GM12878 (cell line): ENCODE measurements around the gene CDK2. TPM values are rescaled to one million over a fixed set of nuclear protein-coding genes. Genes with fewer than 3 reads are reported as not detected.

Source experiments
- ATF2 ChIP-seq: IDR thresholded peaks from 2 replicates; pipeline ENCODE4 v1.6.1; 2012; ENCODE audit warnings: low read length, inconsistent platforms
- BCL11A ChIP-seq: IDR thresholded peaks from 2 replicates; pipeline ENCODE4 v1.6.1; 2011; ENCODE audit warnings: low read depth, low read length
- BHLHE40 ChIP-seq, 2 experiments: fragments of 450-650 bp in 1 of 2; IDR thresholded peaks; 2 replicates each; pipeline ENCODE4 v1.6.1; 2011 to 2017; ENCODE audit warnings: low read depth in 2 of 2, borderline replicate concordance in 1 of 2, improper control_type of control experiment in 1 of 2, low read length in 1 of 2, mild to moderate bottlenecking in 1 of 2
- CTCF ChIP-seq, 3 experiments: IDR thresholded peaks in 2 of 3; conservative IDR thresholded peaks in 1 of 3; 2 replicates each; pipeline ENCODE4 v1.5.1; 2011; ENCODE audit warnings: low read depth in 3 of 3, low read length in 3 of 3, mild to moderate bottlenecking in 3 of 3, control low read depth in 2 of 3, moderate library complexity in 2 of 3, inconsistent platforms in 1 of 3, mixed read lengths in 1 of 3; ENCODE audit not compliant: control insufficient read depth in 2 of 3, insufficient read depth in 1 of 3; ENCODE audit errors: extremely low read depth in 1 of 3
- EGR1 ChIP-seq, 2 experiments: IDR thresholded peaks; 1 replicate in 1 of 2; 2 replicates in 1 of 2; pipeline ENCODE4 v1.6.1; 2011 to 2012; ENCODE audit warnings: low read depth in 2 of 2, low read length in 2 of 2, borderline replicate concordance in 1 of 2, mild to moderate bottlenecking in 1 of 2, moderate library complexity in 1 of 2
- ETV6 ChIP-seq, 2 experiments: fragments of 450-650 bp in 1 of 2; IDR thresholded peaks in 1 of 2; conservative IDR thresholded peaks in 1 of 2; 2 replicates each; pipeline ENCODE4 v1.6.1; 2014; ENCODE audit warnings: antibody characterized with exemption in 1 of 2, borderline replicate concordance in 1 of 2, low read depth in 1 of 2, mild to moderate bottlenecking in 1 of 2, moderate library complexity in 1 of 2
- HDAC2 ChIP-seq: fragments of 200-600 bp; sonication (generic); IDR thresholded peaks from 2 replicates; pipeline ENCODE4 v1.6.1; 2017
- JUNB ChIP-seq: IDR thresholded peaks from 2 replicates; pipeline ENCODE4 v1.6.1; 2016; ENCODE audit warnings: antibody characterized with exemption, mild to moderate bottlenecking
- NFYA ChIP-seq: IDR thresholded peaks from 2 replicates; pipeline ENCODE4 v1.6.1; 2011; ENCODE audit warnings: low read depth, mild to moderate bottlenecking, low read length, improper control_type of control experiment, borderline replicate concordance
- PAX5 ChIP-seq: IDR thresholded peaks from 2 replicates; pipeline ENCODE4 v1.6.1; 2011; ENCODE audit warnings: low read depth, low read length, borderline replicate concordance
- STAT3 ChIP-seq: IDR thresholded peaks from 2 replicates; pipeline ENCODE4 v1.6.1; 2011; ENCODE audit warnings: low read depth, low read length, improper control_type of control experiment
- ZSCAN29 ChIP-seq: fragments of 450-650 bp; IDR thresholded peaks from 2 replicates; pipeline ENCODE4 v1.6.1; 2017; ENCODE audit warnings: mild to moderate bottlenecking, moderate library complexity
- polyA plus RNA-seq, 11 experiments: library from polyadenylated mRNA; depleted of rRNA in 4 of 11; unstranded in 6 of 11; stranded (reverse) in 5 of 11; fragments of >200 nt; fragmentation: Nextera tagmentation in 4 of 11; fragmentation: Illumina TruSeq in 1 of 11; extraction: Ambion mirVana in 4 of 11; extraction: Trizol in 1 of 11; gene quantifications; 1 replicate in 1 of 11; 2 replicates in 10 of 11; pipeline versions ENCODE4 v1.2.1 to v1.2.3, GENCODE V29; 2011 to 2016; ENCODE audit warnings: inconsistent platforms in 2 of 11, missing spikeins in 2 of 11, low read depth in 1 of 11
- total RNA-seq, 4 experiments: library from RNA; depleted of rRNA in 3 of 4; stranded (reverse); fragments of >200 nt in 3 of 4; fragmentation: Illumina TruSeq in 1 of 4; extraction: Trizol in 1 of 4; gene quantifications; 2 replicates each; pipeline versions ENCODE4 v1.2.1 to v1.2.3, GENCODE V29; 2013 to 2021
- TF ChIP-seq, protein P1 (sequence below): IDR thresholded peaks from 2 replicates; pipeline ENCODE4 v1.6.1; 2011; ENCODE audit warnings: borderline replicate concordance, low read depth, mild to moderate bottlenecking, moderate library complexity, mixed read lengths, low read length; ENCODE audit not compliant: insufficient read depth; ENCODE audit errors: extremely low read length
- TF ChIP-seq, protein P2 (sequence below): fragments of 150-350 bp; IDR thresholded peaks from 2 replicates; pipeline ENCODE4 v1.6.1; 2016; ENCODE audit warnings: low read depth, low read length
- TF ChIP-seq, protein P3 (sequence below): IDR thresholded peaks from 2 replicates; pipeline ENCODE4 v1.6.1; 2012; ENCODE audit warnings: mild to moderate bottlenecking, low read depth, low read length

Gene CDK2
- total and polyA plus RNA-seq, 10 of the 15 experiments (the other 5 are each of a cell fraction or from before 2014, with no cell fraction given) = 13.1 to 138 (median 82.2) TPM

GRCh38 chr12:55927588-55928502, 38.8 kb upstream of the CDK2 start, which contains the start of gene PYM1 (continued):
- TF ChIP-seq, protein P1, sequence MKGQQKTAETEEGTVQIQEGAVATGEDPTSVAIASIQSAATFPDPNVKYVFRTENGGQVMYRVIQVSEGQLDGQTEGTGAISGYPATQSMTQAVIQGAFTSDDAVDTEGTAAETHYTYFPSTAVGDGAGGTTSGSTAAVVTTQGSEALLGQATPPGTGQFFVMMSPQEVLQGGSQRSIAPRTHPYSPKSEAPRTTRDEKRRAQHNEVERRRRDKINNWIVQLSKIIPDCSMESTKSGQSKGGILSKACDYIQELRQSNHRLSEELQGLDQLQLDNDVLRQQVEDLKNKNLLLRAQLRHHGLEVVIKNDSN = no peak
- TF ChIP-seq NFYA = no peak
- TF ChIP-seq, protein P2, sequence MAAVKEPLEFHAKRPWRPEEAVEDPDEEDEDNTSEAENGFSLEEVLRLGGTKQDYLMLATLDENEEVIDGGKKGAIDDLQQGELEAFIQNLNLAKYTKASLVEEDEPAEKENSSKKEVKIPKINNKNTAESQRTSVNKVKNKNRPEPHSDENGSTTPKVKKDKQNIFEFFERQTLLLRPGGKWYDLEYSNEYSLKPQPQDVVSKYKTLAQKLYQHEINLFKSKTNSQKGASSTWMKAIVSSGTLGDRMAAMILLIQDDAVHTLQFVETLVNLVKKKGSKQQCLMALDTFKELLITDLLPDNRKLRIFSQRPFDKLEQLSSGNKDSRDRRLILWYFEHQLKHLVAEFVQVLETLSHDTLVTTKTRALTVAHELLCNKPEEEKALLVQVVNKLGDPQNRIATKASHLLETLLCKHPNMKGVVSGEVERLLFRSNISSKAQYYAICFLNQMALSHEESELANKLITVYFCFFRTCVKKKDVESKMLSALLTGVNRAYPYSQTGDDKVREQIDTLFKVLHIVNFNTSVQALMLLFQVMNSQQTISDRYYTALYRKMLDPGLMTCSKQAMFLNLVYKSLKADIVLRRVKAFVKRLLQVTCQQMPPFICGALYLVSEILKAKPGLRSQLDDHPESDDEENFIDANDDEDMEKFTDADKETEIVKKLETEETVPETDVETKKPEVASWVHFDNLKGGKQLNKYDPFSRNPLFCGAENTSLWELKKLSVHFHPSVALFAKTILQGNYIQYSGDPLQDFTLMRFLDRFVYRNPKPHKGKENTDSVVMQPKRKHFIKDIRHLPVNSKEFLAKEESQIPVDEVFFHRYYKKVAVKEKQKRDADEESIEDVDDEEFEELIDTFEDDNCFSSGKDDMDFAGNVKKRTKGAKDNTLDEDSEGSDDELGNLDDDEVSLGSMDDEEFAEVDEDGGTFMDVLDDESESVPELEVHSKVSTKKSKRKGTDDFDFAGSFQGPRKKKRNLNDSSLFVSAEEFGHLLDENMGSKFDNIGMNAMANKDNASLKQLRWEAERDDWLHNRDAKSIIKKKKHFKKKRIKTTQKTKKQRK = no peak
- TF ChIP-seq EGR1 (IDR thresholded peaks at IDR 0.05; ENCODE audit: borderline replicate concordance in 1 of 2, low read depth in 2 of 2, low read length in 2 of 2) = no peak
- TF ChIP-seq STAT3 = no peak
- TF ChIP-seq HDAC2 = no peak
- TF ChIP-seq ZSCAN29 = peak; percentile 87
- TF ChIP-seq BHLHE40 (IDR thresholded peaks at IDR 0.05; ENCODE audit: borderline replicate concordance in 1 of 2, low read depth in 2 of 2, low read length in 1 of 2) = peak in 1 of 2 experiments; percentile 57; a peak in 1 of 4 replicates
- no peak for TF ChIP-seq JUNB
- TF ChIP-seq PAX5 = no peak
- TF ChIP-seq ETV6 (conservative IDR thresholded peaks at IDR 0.05 in 1 of 2, IDR thresholded peaks at IDR 0.05 in 1 of 2; ENCODE audit: borderline replicate concordance in 1 of 2, low read depth in 1 of 2) = no peak; a peak in 1 of 4 replicates
- TF ChIP-seq ATF2 = no peak
- no peak for TF ChIP-seq CTCF (IDR thresholded peaks at IDR 0.05 in 2 of 3, conservative IDR thresholded peaks at IDR 0.05 in 1 of 3; ENCODE audit: control insufficient read depth in 2 of 3, extremely low read depth in 1 of 3, insufficient read depth in 1 of 3, low read depth in 3 of 3, low read length in 3 of 3)
- TF ChIP-seq, protein P3, sequence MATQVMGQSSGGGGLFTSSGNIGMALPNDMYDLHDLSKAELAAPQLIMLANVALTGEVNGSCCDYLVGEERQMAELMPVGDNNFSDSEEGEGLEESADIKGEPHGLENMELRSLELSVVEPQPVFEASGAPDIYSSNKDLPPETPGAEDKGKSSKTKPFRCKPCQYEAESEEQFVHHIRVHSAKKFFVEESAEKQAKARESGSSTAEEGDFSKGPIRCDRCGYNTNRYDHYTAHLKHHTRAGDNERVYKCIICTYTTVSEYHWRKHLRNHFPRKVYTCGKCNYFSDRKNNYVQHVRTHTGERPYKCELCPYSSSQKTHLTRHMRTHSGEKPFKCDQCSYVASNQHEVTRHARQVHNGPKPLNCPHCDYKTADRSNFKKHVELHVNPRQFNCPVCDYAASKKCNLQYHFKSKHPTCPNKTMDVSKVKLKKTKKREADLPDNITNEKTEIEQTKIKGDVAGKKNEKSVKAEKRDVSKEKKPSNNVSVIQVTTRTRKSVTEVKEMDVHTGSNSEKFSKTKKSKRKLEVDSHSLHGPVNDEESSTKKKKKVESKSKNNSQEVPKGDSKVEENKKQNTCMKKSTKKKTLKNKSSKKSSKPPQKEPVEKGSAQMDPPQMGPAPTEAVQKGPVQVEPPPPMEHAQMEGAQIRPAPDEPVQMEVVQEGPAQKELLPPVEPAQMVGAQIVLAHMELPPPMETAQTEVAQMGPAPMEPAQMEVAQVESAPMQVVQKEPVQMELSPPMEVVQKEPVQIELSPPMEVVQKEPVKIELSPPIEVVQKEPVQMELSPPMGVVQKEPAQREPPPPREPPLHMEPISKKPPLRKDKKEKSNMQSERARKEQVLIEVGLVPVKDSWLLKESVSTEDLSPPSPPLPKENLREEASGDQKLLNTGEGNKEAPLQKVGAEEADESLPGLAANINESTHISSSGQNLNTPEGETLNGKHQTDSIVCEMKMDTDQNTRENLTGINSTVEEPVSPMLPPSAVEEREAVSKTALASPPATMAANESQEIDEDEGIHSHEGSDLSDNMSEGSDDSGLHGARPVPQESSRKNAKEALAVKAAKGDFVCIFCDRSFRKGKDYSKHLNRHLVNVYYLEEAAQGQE = no peak
- TF ChIP-seq BCL11A = no peak
